Astrocyte of the spinal cord (primary cell): Measurements from ENCODE around the gene EBLN2.
"Not testable (repeated sequence)": the region's sequence is repeated elsewhere in the genome, so short reads cannot be mapped to it uniquely, and the experiment has no call there.

Source experiments
- DNase-seq: peaks from one replicate; pipeline ENCODE4 v3.0.0; 2011; ENCODE audit warnings: low read depth, low spot score
- H3K4me3 ChIP-seq: 2 replicates; pipeline ENCODE4 v1.5.1; 2011; ENCODE audit warnings: low read depth, mild to moderate bottlenecking, low read length, moderate library complexity
- CTCF ChIP-seq: IDR thresholded peaks from 2 replicates; pipeline ENCODE4 v1.5.1; 2012; ENCODE audit warnings: low read depth, mild to moderate bottlenecking, low read length, inconsistent platforms
- in situ Hi-C: cut with HindIII; loops from 2 replicates; pipeline ENCODE4 v1.10.0; 2017; ENCODE audit warnings: low sequenced_read_pairs

Gene EBLN2

GRCh38 chr3:73056014-73056844 is 5.2 kb upstream of the EBLN2 start:
- DNase-seq = peak; percentile 64
- in situ Hi-C loops = no loop called here
- peak; percentile 44 for TF ChIP-seq CTCF
- no peak overlapping the region for H3K4me3 ChIP-seq

GRCh38 chr3:73056845-73057150 is 4.7 kb upstream of the EBLN2 start:
- in situ Hi-C loops = no loop called here
- H3K4me3 ChIP-seq = no peak overlapping the region
- TF ChIP-seq CTCF = no peak
- DNase-seq = no peak

- peak; percentile 21 for DNase-seq
- TF ChIP-seq CTCF = no peak
- in situ Hi-C loops = no loop called here
- no peak overlapping the region for H3K4me3 ChIP-seq
Observed at GRCh38 chr3:73060302-73060723, 1.1 kb upstream of the EBLN2 start.

- H3K4me3 ChIP-seq, in situ Hi-C loops, DNase-seq: not testable (repeated sequence)
Observed at GRCh38 chr3:73066243-73066642, 4.8 kb downstream of the EBLN2 start.

- no peak for TF ChIP-seq CTCF
- in situ Hi-C loops = no loop called here
- no peak overlapping the region for H3K4me3 ChIP-seq
- DNase-seq = no peak
Observed at GRCh38 chr3:73068419-73068818, 7.0 kb downstream of the EBLN2 start.

- TF ChIP-seq CTCF = no peak
- in situ Hi-C loops = no loop called here
- H3K4me3 ChIP-seq = no peak overlapping the region
Observed at GRCh38 chr3:73069187-73069586, 7.7 kb downstream of the EBLN2 start.

GRCh38 chr3:73069775-73070444 is 8.5 kb downstream of the EBLN2 start:
- H3K4me3 ChIP-seq = no peak overlapping the region
- TF ChIP-seq CTCF = no peak
- DNase-seq = no peak
- in situ Hi-C loops = no loop called here

More at GRCh38 chr3:73069187-73069586, 7.7 kb downstream of the EBLN2 start:
- DNase-seq = no peak
